KOPT-K1 (cell line): ENCODE measurements around the gene PLEKHG3.

ENCODE experiments used
- H3K27ac ChIP-seq: fragments of 200-600 bp; sonication (generic); 2 replicates; pipeline ENCODE4 v1.5.1; 2016; ENCODE audit warnings: antibody characterized with exemption, mild to moderate bottlenecking, low read depth, low read length; ENCODE audit not compliant: poor library complexity, severe bottlenecking
- H3K36me3 ChIP-seq: fragments of 200-600 bp; sonication (generic); 2 replicates; pipeline ENCODE4 v1.5.1; 2017; ENCODE audit warnings: antibody characterized with exemption, mild to moderate bottlenecking, low read length, moderate library complexity; ENCODE audit not compliant: insufficient read depth
- H3K9me3 ChIP-seq: fragments of 200-600 bp; sonication (generic); 2 replicates; pipeline ENCODE4 v1.5.1; 2017; ENCODE audit warnings: antibody characterized with exemption, low read length, mild to moderate bottlenecking; ENCODE audit not compliant: insufficient read depth, poor library complexity, severe bottlenecking

Gene PLEKHG3

GRCh38 chr14:64733899-64734298 lies 29.7 kb downstream of the PLEKHG3 start:
- Histone ChIP-seq H3K36me3 (no peaks in the 10 kb centered on the region), H3K9me3 (no peaks in the 10 kb centered on the region), H3K27ac (no peak overlapping the region)

GRCh38 chr14:64734990-64735389 lies 30.8 kb downstream of the PLEKHG3 start:
- no peaks in the 10 kb centered on the region for H3K9me3 ChIP-seq
- H3K27ac ChIP-seq: no peak overlapping the region
- no peaks in the 10 kb centered on the region for H3K36me3 ChIP-seq

- Histone ChIP-seq H3K9me3 (no peaks in the 10 kb centered on the region), H3K27ac (no peak overlapping the region), H3K36me3 (no peaks in the 10 kb centered on the region)
These were observed 32.3 kb downstream of the PLEKHG3 start for GRCh38 chr14:64736271-64737169.

- H3K9me3 ChIP-seq: no peaks in the 10 kb centered on the region
- no peak overlapping the region for H3K27ac ChIP-seq
- H3K36me3 ChIP-seq: no peaks in the 10 kb centered on the region
These were observed 33.4 kb downstream of the PLEKHG3 start for GRCh38 chr14:64737391-64738280.

GRCh38 chr14:64738281-64738804 lies 34.1 kb downstream of the PLEKHG3 start:
- no peaks in the 10 kb centered on the region for H3K36me3 ChIP-seq
- no peak overlapping the region for H3K27ac ChIP-seq

GRCh38 chr14:64741200-64741599 lies 37.0 kb downstream of the PLEKHG3 start:
- Histone ChIP-seq H3K9me3 (no peaks in the 10 kb centered on the region), H3K27ac (no peak overlapping the region), H3K36me3 (no peaks in the 10 kb centered on the region)

More at GRCh38 chr14:64738281-64738804, 34.1 kb downstream of the PLEKHG3 start:
- H3K9me3 ChIP-seq: no peaks in the 10 kb centered on the region

- H3K36me3 ChIP-seq: no peaks in the 10 kb centered on the region
- no peaks in the 10 kb centered on the region for H3K9me3 ChIP-seq
- H3K27ac ChIP-seq: no peak overlapping the region
These were observed 37.7 kb downstream of the PLEKHG3 start for GRCh38 chr14:64741961-64742360.

GRCh38 chr14:64743061-64743460 lies 38.8 kb downstream of the PLEKHG3 start:
- Histone ChIP-seq H3K36me3 (no peaks in the 10 kb centered on the region), H3K27ac (no peak overlapping the region), H3K9me3 (no peaks in the 10 kb centered on the region)

GRCh38 chr14:64745511-64746091 lies 41.4 kb downstream of the PLEKHG3 start:
- no peaks in the 10 kb centered on the region for H3K9me3 ChIP-seq
- no peak overlapping the region for H3K27ac ChIP-seq
- no peaks in the 10 kb centered on the region for H3K36me3 ChIP-seq

- H3K27ac ChIP-seq: no peak overlapping the region
- no peaks in the 10 kb centered on the region for H3K36me3 ChIP-seq
- no peaks in the 10 kb centered on the region for H3K9me3 ChIP-seq
These were observed 42.4 kb downstream of the PLEKHG3 start for GRCh38 chr14:64746298-64747250.

- Histone ChIP-seq H3K36me3 (no peaks in the 10 kb centered on the region), H3K9me3 (no peaks in the 10 kb centered on the region), H3K27ac (no peak overlapping the region)
These were observed 43.1 kb downstream of the PLEKHG3 start for GRCh38 chr14:64747327-64747726.

GRCh38 chr14:64748521-64748920 lies 44.3 kb downstream of the PLEKHG3 start:
- H3K9me3 ChIP-seq: no peaks in the 10 kb centered on the region
- no peaks in the 10 kb centered on the region for H3K36me3 ChIP-seq
- H3K27ac ChIP-seq: no peak overlapping the region

GRCh38 chr14:64748995-64749714 lies 44.9 kb downstream of the PLEKHG3 start:
- Histone ChIP-seq H3K27ac (no peak overlapping the region), H3K36me3 (no peaks in the 10 kb centered on the region), H3K9me3 (no peaks in the 10 kb centered on the region)
